MV-4-11 (cell line): ENCODE measurements around the gene PHAF1.

Source experiments
- DNase-seq: peaks from one replicate; lab custom pipeline; 2025; lab: John Stamatoyannopoulos, UW

PHAF1 gene

DNA sequence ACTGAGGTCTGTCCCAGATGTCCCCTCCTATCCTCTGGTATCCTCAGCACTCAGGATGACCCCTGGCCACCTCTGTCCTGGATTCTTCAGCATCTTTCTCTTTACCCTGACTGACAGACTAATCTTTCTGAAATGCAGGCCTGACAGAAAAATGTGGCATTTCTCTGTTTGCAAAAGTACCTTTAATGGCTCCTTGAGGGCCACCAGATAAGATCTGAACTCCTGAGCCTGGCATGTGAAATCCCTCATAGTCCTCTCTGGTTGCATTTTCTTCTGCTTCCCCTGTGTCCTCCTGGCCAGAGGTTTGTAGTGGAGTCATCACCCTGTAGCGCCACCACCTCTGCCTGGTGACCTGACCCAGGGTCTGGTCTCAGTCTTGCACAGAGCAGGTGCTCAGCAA is 87.1 kb downstream of the PHAF1 start:
- DNase-seq = no peak

- DNase-seq = no peak
These were observed 88.0 kb downstream of the PHAF1 start for GRCh38 chr16:67197704-67198103.
